DOHH2 (cell line): ENCODE measurements around the gene CTNNAL1.

Source experiments
- H3F3A ChIP-seq: fragments of 200-600 bp; sonication (generic), shearing (Covaris generic); 2 replicates; pipeline ENCODE4 v1.6.0; 2016; ENCODE audit warnings: antibody characterized with exemption, mild to moderate bottlenecking; ENCODE audit not compliant: control insufficient read depth, insufficient read depth
- H3K27ac ChIP-seq: fragments of 200-600 bp; sonication (generic); 2 replicates; pipeline ENCODE4 v1.5.1; 2014; ENCODE audit warnings: low read depth, mild to moderate bottlenecking, low read length, moderate library complexity
- H3K27me3 ChIP-seq: fragments of 200-600 bp; sonication (generic); 2 replicates; pipeline ENCODE4 v1.6.1; 2014; ENCODE audit warnings: mild to moderate bottlenecking, low read length, mixed read lengths; ENCODE audit not compliant: control insufficient read depth
- H3K36me3 ChIP-seq: fragments of 200-600 bp; sonication (generic); 2 replicates; pipeline ENCODE4 v1.6.1; 2014; ENCODE audit warnings: mild to moderate bottlenecking, low read length, moderate library complexity, mixed read lengths; ENCODE audit not compliant: control insufficient read depth
- H3K4me1 ChIP-seq: fragments of 200-600 bp; sonication (generic); 2 replicates; pipeline ENCODE4 v1.6.1; 2014; ENCODE audit warnings: mild to moderate bottlenecking, low read length, mixed read lengths; ENCODE audit not compliant: control insufficient read depth
- H3K4me2 ChIP-seq: fragments of 200-600 bp; sonication (generic); 2 replicates; pipeline ENCODE4 v1.6.0; 2014; ENCODE audit warnings: mild to moderate bottlenecking, low read length, moderate library complexity
- H3K4me3 ChIP-seq: fragments of 200-600 bp; sonication (generic); 2 replicates; pipeline ENCODE4 v1.5.1; 2014; ENCODE audit warnings: mild to moderate bottlenecking, low read length, mixed read lengths
- H3K79me2 ChIP-seq: fragments of 200-600 bp; sonication (generic); 2 replicates; pipeline ENCODE4 v1.6.1; 2014; ENCODE audit warnings: mild to moderate bottlenecking, low read length, mixed read lengths; ENCODE audit not compliant: control insufficient read depth
- H3K9me2 ChIP-seq: fragments of 200-600 bp; sonication (generic); replicated peaks from 2 replicates; pipeline ENCODE4 v1.6.1; 2014; ENCODE audit warnings: mild to moderate bottlenecking, low read length, mixed read lengths; ENCODE audit not compliant: control insufficient read depth
- H3K9me3 ChIP-seq: fragments of 200-600 bp; sonication (generic); 2 replicates; pipeline ENCODE4 v1.6.1; 2014; ENCODE audit warnings: antibody characterized with exemption, low read length, mixed read lengths; ENCODE audit not compliant: control insufficient read depth, insufficient read depth
- H4K20me1 ChIP-seq: fragments of 200-600 bp; sonication (generic); 2 replicates; pipeline ENCODE4 v1.6.0; 2014; ENCODE audit warnings: low read depth, mild to moderate bottlenecking, antibody characterized with exemption, low read length, moderate library complexity; ENCODE audit not compliant: control insufficient read depth, insufficient read depth
- EZH2phosphoT487 ChIP-seq: fragments of 200-600 bp; sonication (generic); IDR thresholded peaks from 2 replicates; pipeline ENCODE4 v1.6.1; 2017; ENCODE audit warnings: borderline replicate concordance, mild to moderate bottlenecking, antibody characterized with exemption, low read length, moderate library complexity, mixed read lengths
- TF ChIP-seq, protein P1 (sequence below): fragments of 200-600 bp; sonication (generic); IDR thresholded peaks from one replicate; pipeline ENCODE4 v1.5.1; 2014; ENCODE audit warnings: antibody characterized with exemption, mild to moderate bottlenecking, low read depth, low read length; ENCODE audit not compliant: poor library complexity, severe bottlenecking

CTNNAL1 gene

DNA sequence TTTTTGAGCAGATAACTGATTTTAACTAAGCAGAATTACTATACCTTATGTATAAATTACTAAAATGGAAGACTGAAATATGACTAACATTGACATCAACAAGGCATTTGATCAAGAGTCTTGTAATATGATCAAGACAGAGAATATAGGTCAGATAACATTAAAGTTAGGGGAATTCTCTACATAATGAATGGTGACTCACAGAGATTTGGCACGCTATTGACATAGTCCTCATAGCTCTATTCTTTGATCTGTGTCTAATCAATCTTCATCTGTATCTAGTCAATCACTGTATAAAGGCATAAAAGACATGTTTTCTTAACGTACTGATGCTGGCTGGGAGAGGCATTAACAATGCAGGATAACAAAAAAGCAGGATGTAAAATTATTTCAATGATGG is 61.7 kb downstream of the CTNNAL1 start:
- Histone ChIP-seq H3K36me3 (no peaks in the 10 kb centered on the region; the same call in 1 of the 2 replicates), H3K9me3 (no peaks in the 10 kb centered on the region), H3K4me2 (no peak overlapping the region), H4K20me1 (no peaks in the 10 kb centered on the region), H3K4me3 (no peak overlapping the region), H3K9me2 (no peaks in the 10 kb centered on the region), H3K79me2 (no peaks in the 10 kb centered on the region), H3K27me3 (no peaks in the 10 kb centered on the region), H3K27ac (no peak overlapping the region), H3F3A (0 out of 2 replicates have a peak, but pooled peaks cover 2% of the 10 kb centered on the region), H3K4me1 (peaks cover 6% of the 10 kb centered on the region)
- TF ChIP-seq, protein P1, sequence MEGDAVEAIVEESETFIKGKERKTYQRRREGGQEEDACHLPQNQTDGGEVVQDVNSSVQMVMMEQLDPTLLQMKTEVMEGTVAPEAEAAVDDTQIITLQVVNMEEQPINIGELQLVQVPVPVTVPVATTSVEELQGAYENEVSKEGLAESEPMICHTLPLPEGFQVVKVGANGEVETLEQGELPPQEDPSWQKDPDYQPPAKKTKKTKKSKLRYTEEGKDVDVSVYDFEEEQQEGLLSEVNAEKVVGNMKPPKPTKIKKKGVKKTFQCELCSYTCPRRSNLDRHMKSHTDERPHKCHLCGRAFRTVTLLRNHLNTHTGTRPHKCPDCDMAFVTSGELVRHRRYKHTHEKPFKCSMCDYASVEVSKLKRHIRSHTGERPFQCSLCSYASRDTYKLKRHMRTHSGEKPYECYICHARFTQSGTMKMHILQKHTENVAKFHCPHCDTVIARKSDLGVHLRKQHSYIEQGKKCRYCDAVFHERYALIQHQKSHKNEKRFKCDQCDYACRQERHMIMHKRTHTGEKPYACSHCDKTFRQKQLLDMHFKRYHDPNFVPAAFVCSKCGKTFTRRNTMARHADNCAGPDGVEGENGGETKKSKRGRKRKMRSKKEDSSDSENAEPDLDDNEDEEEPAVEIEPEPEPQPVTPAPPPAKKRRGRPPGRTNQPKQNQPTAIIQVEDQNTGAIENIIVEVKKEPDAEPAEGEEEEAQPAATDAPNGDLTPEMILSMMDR, result no peak
- no peak for TF ChIP-seq EZH2phosphoT487

DNA sequence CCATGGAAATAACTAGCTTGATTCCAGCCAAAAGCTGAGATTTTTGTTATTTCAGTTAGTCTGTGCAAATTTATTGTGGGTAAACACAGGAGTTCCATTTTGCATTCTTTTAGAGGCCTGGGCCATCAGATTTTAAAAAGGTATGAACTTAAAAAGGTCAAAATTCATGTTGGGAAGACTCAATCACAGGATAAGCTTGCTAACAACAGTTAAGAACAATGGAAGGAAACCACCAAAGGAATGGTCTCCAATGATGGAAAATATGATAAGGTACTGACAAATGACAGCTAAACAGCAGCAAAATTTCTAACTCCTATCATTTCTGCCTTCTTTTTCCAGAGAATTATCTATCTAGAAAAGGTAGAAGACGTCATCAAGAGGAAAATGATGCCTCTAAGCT is 63.1 kb downstream of the CTNNAL1 start:
- H4K20me1 ChIP-seq, result no peaks in the 10 kb centered on the region
- peaks cover 6% of the 10 kb centered on the region for H3K4me1 ChIP-seq
- H3K4me3 ChIP-seq, result no peak overlapping the region
- no peaks in the 10 kb centered on the region for H3K27me3 ChIP-seq
- H3K4me2 ChIP-seq, result no peak overlapping the region
- H3K36me3 ChIP-seq, result no peaks in the 10 kb centered on the region; the same call in 1 of the 2 replicates
- 0 out of 2 replicates have a peak, but pooled peaks cover 2% of the 10 kb centered on the region for H3F3A ChIP-seq
- no peaks in the 10 kb centered on the region for H3K79me2 ChIP-seq
- H3K9me3 ChIP-seq, result no peaks in the 10 kb centered on the region
- TF ChIP-seq, protein P1, result no peak
- no peak for TF ChIP-seq EZH2phosphoT487
- no peaks in the 10 kb centered on the region for H3K9me2 ChIP-seq
- no peak overlapping the region for H3K27ac ChIP-seq

DNA sequence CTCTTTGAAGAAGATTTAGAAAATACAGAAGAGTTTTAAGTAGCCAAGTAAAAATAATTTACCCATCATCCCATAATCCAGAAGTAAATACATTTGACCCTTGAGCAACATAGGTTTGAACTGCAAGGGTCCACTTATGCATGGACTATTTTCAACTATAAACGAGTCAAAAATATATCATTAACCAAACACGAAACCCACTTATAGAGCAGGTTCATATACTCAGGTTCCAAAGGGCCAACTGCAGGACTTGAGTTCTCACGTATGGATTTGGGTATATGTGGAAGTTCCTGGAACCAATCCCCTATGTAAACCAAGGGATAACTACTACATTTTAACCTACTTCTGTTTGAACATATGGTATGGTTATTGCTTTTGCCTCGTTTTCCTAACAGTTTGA is 73.3 kb downstream of the CTNNAL1 start:
- peaks cover 9% of the 10 kb centered on the region for H3K79me2 ChIP-seq
- H3F3A ChIP-seq, result no peaks in the 10 kb centered on the region
- no peak overlapping the region for H3K4me2 ChIP-seq
- no peaks in the 10 kb centered on the region for H3K9me2 ChIP-seq
- H3K4me3 ChIP-seq, result no peak overlapping the region
- no peaks in the 10 kb centered on the region for H3K27me3 ChIP-seq
- TF ChIP-seq, protein P1, result no peak
- no peak for TF ChIP-seq EZH2phosphoT487
- H3K27ac ChIP-seq, result no peak overlapping the region
- H3K4me1 ChIP-seq, result peaks cover 5% of the 10 kb centered on the region
- no peaks in the 10 kb centered on the region; the same call in 1 of the 2 replicates for H4K20me1 ChIP-seq
- peaks cover 35% of the 10 kb centered on the region for H3K36me3 ChIP-seq
- no peaks in the 10 kb centered on the region for H3K9me3 ChIP-seq
